Fibroblast of lung (primary cell): ENCODE results near the gene GALNT7. TPM values are rescaled to one million over a fixed set of nuclear protein-coding genes. Genes with fewer than 3 reads are reported as not detected.
A peak's percentile ranks its signal among the peaks of the same experiment; 100 is the strongest.
"Not testable (repeated sequence)": the region's sequence is repeated elsewhere in the genome, so short reads cannot be mapped to it uniquely, and the experiment has no call there.

ENCODE experiments used
- DNase-seq, 2 donors: peaks; one replicate each; pipeline versions ENCODE4 v3.0.0 to v3.0.0-alpha.2; 2010; ENCODE audit warnings: low read depth in 2 of 2
- H2AFZ ChIP-seq: 2 replicates; pipeline ENCODE4 v1.5.1; 2012; ENCODE audit warnings: low read length, control low read depth, inconsistent platforms
- H3K27ac ChIP-seq: 2 replicates; pipeline ENCODE4 v1.5.1; 2011; ENCODE audit warnings: low read length, control low read depth; ENCODE audit not compliant: insufficient read depth
- H3K27me3 ChIP-seq: 2 replicates; pipeline ENCODE4 v1.5.1; 2011; ENCODE audit warnings: mild to moderate bottlenecking, low read length; ENCODE audit not compliant: control insufficient read depth, insufficient read depth
- H3K36me3 ChIP-seq: 2 replicates; pipeline ENCODE4 v1.5.1; 2011; ENCODE audit warnings: low read length; ENCODE audit not compliant: control insufficient read depth, insufficient read depth
- H3K4me1 ChIP-seq: 2 replicates; pipeline ENCODE4 v1.5.1; 2011; ENCODE audit warnings: low read length; ENCODE audit not compliant: control insufficient read depth, insufficient read depth; ENCODE audit errors: extremely low read depth
- H3K4me2 ChIP-seq: 2 replicates; pipeline ENCODE4 v1.5.1; 2011; ENCODE audit warnings: low read length, control low read depth; ENCODE audit not compliant: insufficient read depth; ENCODE audit errors: extremely low read depth
- H3K4me3 ChIP-seq, 4 experiments: fragments of 200-600 bp in 1 of 4; sonication (generic) in 1 of 4; replicated peaks in 1 of 4; 2 replicates each; pipeline ENCODE4 v1.5.1; 2011 to 2016; ENCODE audit warnings: low read length in 4 of 4, low read depth in 3 of 4, mild to moderate bottlenecking in 3 of 4, control low read depth in 2 of 4, inconsistent platforms in 1 of 4, mixed read lengths in 1 of 4; ENCODE audit not compliant: insufficient read depth in 1 of 4; ENCODE audit errors: control extremely low read depth in 1 of 4
- H3K79me2 ChIP-seq: 2 replicates; pipeline ENCODE4 v1.5.1; 2012; ENCODE audit warnings: mild to moderate bottlenecking, low read length, inconsistent platforms; ENCODE audit not compliant: control insufficient read depth, insufficient read depth
- H3K9ac ChIP-seq: 2 replicates; pipeline ENCODE4 v1.5.1; 2011; ENCODE audit warnings: mild to moderate bottlenecking, low read length, control low read depth; ENCODE audit not compliant: insufficient read depth
- H3K9me3 ChIP-seq: 2 replicates; pipeline ENCODE4 v1.5.1; 2012; ENCODE audit warnings: low read depth, low read length; ENCODE audit not compliant: control insufficient read depth, insufficient read depth
- H4K20me1 ChIP-seq: 2 replicates; pipeline ENCODE4 v1.5.1; 2011; ENCODE audit warnings: low read length; ENCODE audit not compliant: control insufficient read depth, insufficient read depth; ENCODE audit errors: extremely low read depth
- EZH2 ChIP-seq: IDR thresholded peaks from 2 replicates; pipeline ENCODE4 v1.5.1; 2012; ENCODE audit warnings: low read length, control low read depth, mild to moderate bottlenecking; ENCODE audit errors: missing control alignments
- polyA plus RNA-seq, 2 donors: library from polyadenylated mRNA; depleted of rRNA in 1 of 2; stranded (reverse) in 1 of 2; unstranded in 1 of 2; fragments of >200 nt; gene quantifications; 2 replicates each; pipeline ENCODE4 v1.2.1, GENCODE V29; 2011 to 2012; ENCODE audit warnings: missing spikeins in 1 of 2
- total RNA-seq: library from RNA; depleted of rRNA; stranded (reverse); fragments of >200 nt; gene quantifications from 2 replicates; pipeline ENCODE4 v1.2.1, GENCODE V29; 2014
- TF ChIP-seq, protein P1 (sequence below), 2 donors: IDR thresholded peaks in 1 of 2; conservative IDR thresholded peaks in 1 of 2; 1 replicate in 1 of 2; 2 replicates in 1 of 2; pipeline ENCODE4 v1.5.1; 2011 to 2012; ENCODE audit warnings: low read length in 2 of 2, control low read depth in 1 of 2, inconsistent platforms in 1 of 2, low read depth in 1 of 2, mild to moderate bottlenecking in 1 of 2

The GALNT7 gene
- total and polyA plus RNA-seq, 2 donors (not counting 1 experiment from before 2014, with no cell fraction given) = 40.4 to 45.4 TPM

GRCh38 chr4:173218411-173219125 lies 50.0 kb downstream of the GALNT7 start:
- Histone ChIP-seq H3K27ac (no peak overlapping the region), H3K9me3 (no peaks in the 10 kb centered on the region), H4K20me1 (no peaks in the 10 kb centered on the region), H3K4me2 (no peak overlapping the region), H3K4me1 (peaks cover 3% of the 10 kb centered on the region), H2AFZ (no peak overlapping the region), H3K27me3 (no peaks in the 10 kb centered on the region), H3K9ac (no peak overlapping the region), H3K79me2 (no peaks in the 10 kb centered on the region), H3K4me3 (no peak overlapping the region), H3K36me3 (no peaks in the 10 kb centered on the region)
- peak; percentile 34 to 91 for DNase-seq
- TF ChIP-seq, protein P1, sequence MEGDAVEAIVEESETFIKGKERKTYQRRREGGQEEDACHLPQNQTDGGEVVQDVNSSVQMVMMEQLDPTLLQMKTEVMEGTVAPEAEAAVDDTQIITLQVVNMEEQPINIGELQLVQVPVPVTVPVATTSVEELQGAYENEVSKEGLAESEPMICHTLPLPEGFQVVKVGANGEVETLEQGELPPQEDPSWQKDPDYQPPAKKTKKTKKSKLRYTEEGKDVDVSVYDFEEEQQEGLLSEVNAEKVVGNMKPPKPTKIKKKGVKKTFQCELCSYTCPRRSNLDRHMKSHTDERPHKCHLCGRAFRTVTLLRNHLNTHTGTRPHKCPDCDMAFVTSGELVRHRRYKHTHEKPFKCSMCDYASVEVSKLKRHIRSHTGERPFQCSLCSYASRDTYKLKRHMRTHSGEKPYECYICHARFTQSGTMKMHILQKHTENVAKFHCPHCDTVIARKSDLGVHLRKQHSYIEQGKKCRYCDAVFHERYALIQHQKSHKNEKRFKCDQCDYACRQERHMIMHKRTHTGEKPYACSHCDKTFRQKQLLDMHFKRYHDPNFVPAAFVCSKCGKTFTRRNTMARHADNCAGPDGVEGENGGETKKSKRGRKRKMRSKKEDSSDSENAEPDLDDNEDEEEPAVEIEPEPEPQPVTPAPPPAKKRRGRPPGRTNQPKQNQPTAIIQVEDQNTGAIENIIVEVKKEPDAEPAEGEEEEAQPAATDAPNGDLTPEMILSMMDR (conservative IDR thresholded peaks at IDR 0.05 in 1 of 2, IDR thresholded peaks at IDR 0.05 in 1 of 2; ENCODE audit: low read depth in 1 of 2, low read length in 2 of 2) = no peak
- no peak for TF ChIP-seq EZH2

DNA sequence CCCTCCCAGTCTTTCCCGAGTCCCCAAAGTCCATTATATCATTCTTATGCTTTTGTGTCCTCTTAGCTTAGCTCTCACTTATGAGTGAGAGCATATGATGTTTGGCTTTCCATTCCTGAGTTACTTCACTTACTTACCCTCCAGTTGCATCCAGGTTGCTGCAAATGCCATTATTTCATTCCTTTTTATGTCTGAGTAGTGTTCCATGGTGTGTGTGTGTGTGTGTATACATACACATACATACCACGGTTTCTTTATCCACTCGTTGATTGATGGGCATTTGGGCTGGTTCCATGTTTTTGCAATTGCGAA lies 50.5 kb downstream of the GALNT7 start:
- not testable (repeated sequence) for H3K36me3 ChIP-seq, H3K4me1 ChIP-seq, H3K9me3 ChIP-seq, DNase-seq, H3K4me2 ChIP-seq, H3K27me3 ChIP-seq, H3K27ac ChIP-seq, H3K4me3 ChIP-seq, H3K79me2 ChIP-seq, H3K9ac ChIP-seq, H2AFZ ChIP-seq, H4K20me1 ChIP-seq

- Histone ChIP-seq H3K27me3 (no peaks in the 10 kb centered on the region), H3K4me3 (no peak overlapping the region), H3K4me1 (no peaks in the 10 kb centered on the region), H2AFZ (no peak overlapping the region), H3K36me3 (no peaks in the 10 kb centered on the region), H3K27ac (no peak overlapping the region), H4K20me1 (no peaks in the 10 kb centered on the region), H3K9ac (no peak overlapping the region), H3K9me3 (no peaks in the 10 kb centered on the region), H3K4me2 (no peak overlapping the region), H3K79me2 (no peaks in the 10 kb centered on the region)
- TF ChIP-seq EZH2 = no peak
- TF ChIP-seq, protein P1 (conservative IDR thresholded peaks at IDR 0.05 in 1 of 2, IDR thresholded peaks at IDR 0.05 in 1 of 2; ENCODE audit: low read depth in 1 of 2, low read length in 2 of 2) = no peak
- DNase-seq = no peak
Measured at GRCh38 chr4:173223743-173224142, 55.1 kb downstream of the GALNT7 start.
